OCI-LY1 (cell line): ENCODE data around the gene CHN2.

Source experiments
- H2AFZ ChIP-seq: fragments of 200-600 bp; sonication (generic), shearing (Covaris generic); 2 replicates; pipeline ENCODE4 v1.6.0; 2014; ENCODE audit warnings: antibody characterized with exemption, mild to moderate bottlenecking, low read length
- H3F3A ChIP-seq: fragments of 200-600 bp; sonication (generic), shearing (Covaris generic); 2 replicates; pipeline ENCODE4 v1.6.0; 2014; ENCODE audit warnings: mild to moderate bottlenecking, antibody characterized with exemption, low read length, moderate library complexity; ENCODE audit not compliant: insufficient read depth
- H3K27ac ChIP-seq: fragments of 200-600 bp; sonication (generic); 2 replicates; pipeline ENCODE4 v1.5.1; 2014; ENCODE audit warnings: low read length, mixed run types, mild to moderate bottlenecking, low read depth; ENCODE audit not compliant: poor library complexity, severe bottlenecking
- H3K27me3 ChIP-seq: fragments of 200-600 bp; sonication (generic); 2 replicates; pipeline ENCODE4 v1.6.0; 2014; ENCODE audit warnings: antibody characterized with exemption, mild to moderate bottlenecking, low read length, moderate library complexity; ENCODE audit not compliant: insufficient read depth
- H3K36me3 ChIP-seq: fragments of 200-600 bp; sonication (generic); 2 replicates; pipeline ENCODE4 v1.6.1; 2014; ENCODE audit warnings: mild to moderate bottlenecking, antibody characterized with exemption, low read length, moderate library complexity, mixed read lengths; ENCODE audit not compliant: insufficient read depth
- H3K4me1 ChIP-seq: fragments of 200-600 bp; sonication (generic); 2 replicates; pipeline ENCODE4 v1.5.1; 2014; ENCODE audit warnings: mild to moderate bottlenecking, low read length, moderate library complexity; ENCODE audit not compliant: insufficient read depth, severe bottlenecking
- H3K4me2 ChIP-seq: fragments of 200-600 bp; sonication (generic), shearing (Covaris generic); 2 replicates; pipeline ENCODE4 v1.6.1; 2014; ENCODE audit warnings: low read length
- H3K4me3 ChIP-seq: fragments of 200-600 bp; sonication (generic); 2 replicates; pipeline ENCODE4 v1.5.1; 2014; ENCODE audit warnings: low read length, low read depth, mild to moderate bottlenecking, mixed read lengths; ENCODE audit not compliant: poor library complexity, severe bottlenecking
- H3K79me2 ChIP-seq: fragments of 200-600 bp; shearing (Covaris generic); 2 replicates; pipeline ENCODE4 v1.6.1; 2016; ENCODE audit warnings: mixed run types, low read length, mixed read lengths; ENCODE audit not compliant: insufficient read depth
- H3K9ac ChIP-seq: fragments of 200-600 bp; sonication (generic), shearing (Covaris generic); 2 replicates; pipeline ENCODE4 v1.6.1; 2014; ENCODE audit warnings: mild to moderate bottlenecking, low read length, mixed read lengths
- H3K9me2 ChIP-seq: fragments of 200-600 bp; sonication (generic), shearing (Covaris generic); 2 replicates; pipeline ENCODE4 v1.6.1; 2014; ENCODE audit warnings: low read depth, mild to moderate bottlenecking, low read length, mixed read lengths
- H3K9me3 ChIP-seq: fragments of 200-600 bp; shearing (Covaris generic); 2 replicates; pipeline ENCODE4 v1.6.1; 2014; ENCODE audit warnings: low read length, mixed read lengths
- H4K20me1 ChIP-seq: fragments of 200-600 bp; sonication (generic), shearing (Covaris generic); 2 replicates; pipeline ENCODE4 v1.6.0; 2016; ENCODE audit warnings: mild to moderate bottlenecking, low read length; ENCODE audit not compliant: insufficient read depth
- EZH2 ChIP-seq: fragments of 200-600 bp; sonication (generic), shearing (Covaris generic); IDR thresholded peaks from 2 replicates; pipeline ENCODE4 v1.8.0; 2017; ENCODE audit warnings: borderline replicate concordance, mixed run types, mild to moderate bottlenecking, antibody characterized with exemption, low read length, moderate library complexity, mixed read lengths
- TF ChIP-seq, protein P1 (sequence below): fragments of 200-600 bp; sonication (generic), shearing (Covaris generic); IDR thresholded peaks from 2 replicates; pipeline ENCODE4 v1.5.1; 2017; ENCODE audit warnings: mild to moderate bottlenecking, antibody characterized with exemption, low read length, moderate library complexity, mixed read lengths

Gene CHN2

DNA sequence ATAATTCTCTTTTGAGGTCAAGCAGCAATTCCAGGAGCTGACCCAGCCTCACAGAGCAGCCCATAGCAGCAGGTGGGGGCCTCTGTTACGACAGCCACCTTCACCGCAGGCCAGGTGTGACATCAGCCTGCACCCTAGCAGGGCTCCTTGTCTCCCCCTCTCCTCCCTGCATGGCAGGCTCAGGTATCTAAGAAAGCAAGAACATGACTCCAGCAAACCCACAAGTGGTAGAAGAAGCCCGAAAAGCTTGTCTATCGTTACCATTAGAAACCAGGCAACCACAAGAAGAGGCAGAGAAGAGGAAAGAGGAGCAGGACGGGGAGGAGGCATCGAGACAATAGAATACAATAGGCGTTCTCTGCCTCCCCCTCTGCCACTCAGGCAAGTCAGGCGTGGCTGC is 265.0 kb downstream of the CHN2 start:
- Histone ChIP-seq H3K27me3 (0 out of 2 replicates have a peak, but pooled peaks cover under 1% of the 10 kb centered on the region), H3F3A (no peaks in the 10 kb centered on the region), H3K4me2 (no peak overlapping the region), H3K4me1 (no peaks in the 10 kb centered on the region), H3K9ac (no peak overlapping the region), H3K9me3 (no peaks in the 10 kb centered on the region), H3K4me3 (no peak overlapping the region), H3K9me2 (no peaks in the 10 kb centered on the region), H4K20me1 (no peaks in the 10 kb centered on the region), H3K79me2 (no peaks in the 10 kb centered on the region), H3K36me3 (no peaks in the 10 kb centered on the region), H3K27ac (no peak overlapping the region), H2AFZ (no peak overlapping the region)
- TF ChIP-seq, protein P1, sequence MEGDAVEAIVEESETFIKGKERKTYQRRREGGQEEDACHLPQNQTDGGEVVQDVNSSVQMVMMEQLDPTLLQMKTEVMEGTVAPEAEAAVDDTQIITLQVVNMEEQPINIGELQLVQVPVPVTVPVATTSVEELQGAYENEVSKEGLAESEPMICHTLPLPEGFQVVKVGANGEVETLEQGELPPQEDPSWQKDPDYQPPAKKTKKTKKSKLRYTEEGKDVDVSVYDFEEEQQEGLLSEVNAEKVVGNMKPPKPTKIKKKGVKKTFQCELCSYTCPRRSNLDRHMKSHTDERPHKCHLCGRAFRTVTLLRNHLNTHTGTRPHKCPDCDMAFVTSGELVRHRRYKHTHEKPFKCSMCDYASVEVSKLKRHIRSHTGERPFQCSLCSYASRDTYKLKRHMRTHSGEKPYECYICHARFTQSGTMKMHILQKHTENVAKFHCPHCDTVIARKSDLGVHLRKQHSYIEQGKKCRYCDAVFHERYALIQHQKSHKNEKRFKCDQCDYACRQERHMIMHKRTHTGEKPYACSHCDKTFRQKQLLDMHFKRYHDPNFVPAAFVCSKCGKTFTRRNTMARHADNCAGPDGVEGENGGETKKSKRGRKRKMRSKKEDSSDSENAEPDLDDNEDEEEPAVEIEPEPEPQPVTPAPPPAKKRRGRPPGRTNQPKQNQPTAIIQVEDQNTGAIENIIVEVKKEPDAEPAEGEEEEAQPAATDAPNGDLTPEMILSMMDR, result no peak
- no peak for TF ChIP-seq EZH2

DNA sequence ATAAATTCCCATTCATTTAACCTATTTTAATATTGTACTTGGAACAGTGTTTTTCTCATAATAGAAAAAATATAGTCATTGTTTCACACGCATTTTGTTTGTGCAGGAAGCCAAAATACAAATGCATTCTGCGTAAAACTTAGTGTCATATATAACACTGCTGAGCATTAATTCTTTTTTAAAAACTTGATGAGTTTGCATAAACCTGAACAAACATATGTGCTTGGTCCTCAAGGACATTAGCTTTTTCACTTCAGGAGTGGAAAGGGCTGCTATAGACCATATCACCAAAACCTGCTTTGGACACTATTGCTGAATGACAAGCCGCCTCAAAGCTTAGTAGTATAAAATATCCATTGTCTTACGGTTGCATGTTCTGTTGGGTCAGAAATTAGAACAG is 267.4 kb downstream of the CHN2 start:
- Histone ChIP-seq H3K9me3 (no peaks in the 10 kb centered on the region), H3K9me2 (no peaks in the 10 kb centered on the region), H3K4me3 (no peak overlapping the region), H2AFZ (no peak overlapping the region), H4K20me1 (no peaks in the 10 kb centered on the region), H3K36me3 (no peaks in the 10 kb centered on the region), H3K27ac (no peak overlapping the region), H3K9ac (no peak overlapping the region), H3K4me1 (no peaks in the 10 kb centered on the region), H3K4me2 (no peak overlapping the region), H3K27me3 (0 out of 2 replicates have a peak, but pooled peaks cover 5% of the 10 kb centered on the region), H3F3A (no peaks in the 10 kb centered on the region), H3K79me2 (no peaks in the 10 kb centered on the region)
- no peak for TF ChIP-seq EZH2
- TF ChIP-seq, protein P1, result no peak

DNA sequence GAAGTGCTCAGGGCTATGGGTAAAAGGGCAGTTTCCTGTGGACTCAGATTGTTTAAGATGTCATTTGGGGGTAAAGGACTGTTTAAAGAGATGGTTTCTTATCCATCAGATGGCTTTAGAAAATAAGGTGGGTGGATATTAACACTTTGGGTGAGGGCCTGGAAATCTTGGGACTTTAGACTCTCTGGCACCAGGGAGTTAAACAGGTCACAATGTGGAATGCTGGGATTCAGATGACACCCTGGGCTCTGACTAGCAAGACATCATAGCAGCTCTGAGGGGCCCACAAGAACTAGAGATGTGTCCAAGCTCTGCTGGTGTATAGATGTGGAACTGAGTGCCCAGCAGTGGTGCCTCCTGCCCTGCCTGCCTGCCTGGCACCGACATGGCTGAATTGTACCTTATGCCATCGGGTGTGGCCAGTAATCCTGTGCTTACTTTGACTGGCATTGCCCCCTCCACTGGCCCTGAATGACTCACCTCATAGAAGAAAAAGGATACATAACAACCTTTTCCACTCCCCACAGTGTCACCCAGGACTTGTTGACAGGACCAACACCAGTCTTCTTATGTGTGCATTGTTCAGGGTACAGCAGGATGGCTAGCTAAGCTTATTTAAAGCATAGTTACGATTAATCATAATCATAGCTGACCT is 269.1 kb downstream of the CHN2 start:
- Histone ChIP-seq H3K36me3 (no peaks in the 10 kb centered on the region), H4K20me1 (no peaks in the 10 kb centered on the region), H2AFZ (no peak overlapping the region), H3K4me2 (no peak overlapping the region), H3K9me2 (no peaks in the 10 kb centered on the region), H3K79me2 (no peaks in the 10 kb centered on the region), H3K4me3 (no peak overlapping the region), H3K27me3 (0 out of 2 replicates have a peak, but pooled peaks cover 9% of the 10 kb centered on the region), H3K9ac (no peak overlapping the region), H3F3A (no peaks in the 10 kb centered on the region), H3K9me3 (no peaks in the 10 kb centered on the region), H3K27ac (no peak overlapping the region), H3K4me1 (no peaks in the 10 kb centered on the region)
- TF ChIP-seq, protein P1, result no peak
- no peak for TF ChIP-seq EZH2
